GM19193 (cell line): ENCODE data around the gene DNM3.
A peak's percentile ranks its signal among the peaks of the same experiment; 100 is the strongest.

Experiments
- POLR2A ChIP-seq: IDR thresholded peaks from 4 replicates; pipeline ENCODE4 v1.6.1; 2011; ENCODE audit not compliant: insufficient read depth, insufficient read length; ENCODE audit errors: extremely low read depth

DNM3 gene

GRCh38 chr1:172417557-172417956, 576.3 kb downstream of the DNM3 start:
- TF ChIP-seq POLR2A: no peak

DNA sequence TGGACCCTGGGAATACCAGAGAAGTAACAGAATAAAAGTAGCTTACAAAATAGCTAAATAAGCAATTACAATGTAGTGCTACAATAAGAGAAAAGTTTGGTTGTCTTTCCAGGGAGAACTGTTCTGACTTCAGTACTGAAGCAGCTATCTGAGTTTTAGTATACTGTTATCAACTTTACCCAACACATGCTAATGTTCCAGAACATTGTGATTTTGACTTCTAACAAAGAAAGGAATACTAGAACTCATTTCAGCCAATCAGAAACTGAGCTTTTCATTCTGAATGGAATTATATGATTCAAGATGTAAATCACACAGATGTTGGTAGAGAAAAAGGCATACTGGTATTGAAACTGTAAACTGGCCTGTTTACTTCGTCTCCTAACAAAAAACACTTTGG, 579.1 kb downstream of the DNM3 start, which contains the start of gene C1orf105:
Gene C1orf105 (plus strand): TSS at position 301 of the 400 bp plus-strand sequence. CDS start 201 bp downstream, outside the sequence.
- TF ChIP-seq POLR2A: no peak

DNA sequence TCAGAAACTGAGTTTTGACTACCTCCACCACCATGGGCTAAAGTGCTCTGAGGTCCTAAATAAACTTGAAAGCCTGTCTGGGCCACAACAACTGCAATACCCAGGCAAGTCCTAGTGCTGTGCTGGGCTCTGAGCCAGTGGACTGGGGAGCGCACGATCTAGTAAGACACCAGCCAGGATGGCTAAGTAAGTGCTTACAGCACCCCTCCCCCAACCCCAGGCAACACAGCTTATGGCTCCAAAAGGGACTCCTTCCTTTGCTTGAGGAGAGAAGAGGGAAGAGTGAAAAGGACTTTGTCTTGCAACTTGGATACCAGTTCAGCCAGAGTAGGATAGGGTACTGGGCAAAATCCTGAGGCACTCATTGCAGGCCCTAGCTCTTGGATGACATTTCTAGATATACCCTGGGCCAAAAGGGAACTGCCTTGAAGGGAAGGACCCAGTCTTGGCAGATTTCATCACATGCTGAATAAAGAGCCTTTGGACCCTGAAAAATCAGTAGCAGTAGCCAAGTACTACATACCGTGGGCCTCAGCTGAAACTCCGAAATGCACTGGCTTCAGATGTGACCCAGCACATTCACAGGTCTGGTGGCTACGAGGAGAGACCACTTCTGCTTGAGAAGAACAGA, 580.8 kb downstream of the DNM3 start:
- TF ChIP-seq POLR2A: no peak

- no peak for TF ChIP-seq POLR2A
Observed at GRCh38 chr1:172423336-172423735, 582.0 kb downstream of the DNM3 start.

- TF ChIP-seq POLR2A: no peak
Observed at GRCh38 chr1:172425339-172425738, 584.0 kb downstream of the DNM3 start.

DNA sequence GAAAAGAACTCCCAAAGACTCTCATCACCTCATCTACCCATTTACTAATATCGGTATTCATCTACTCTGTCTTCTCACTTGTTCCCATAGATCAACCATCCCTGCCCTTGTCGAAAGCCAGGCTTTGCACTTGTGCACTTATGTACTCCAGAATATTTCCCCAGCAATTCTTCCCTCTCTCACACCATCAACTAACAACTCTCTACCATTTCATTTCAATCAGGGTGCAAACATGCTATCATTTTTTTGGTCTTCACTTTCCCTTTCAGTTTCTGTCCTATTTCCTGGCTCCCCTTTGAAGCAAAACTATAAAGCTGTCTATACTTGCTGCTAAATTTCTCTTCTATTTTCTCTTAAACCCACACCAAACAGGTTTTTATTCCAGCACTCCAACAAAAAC, 585.9 kb downstream of the DNM3 start:
- TF ChIP-seq POLR2A: no peak

DNA sequence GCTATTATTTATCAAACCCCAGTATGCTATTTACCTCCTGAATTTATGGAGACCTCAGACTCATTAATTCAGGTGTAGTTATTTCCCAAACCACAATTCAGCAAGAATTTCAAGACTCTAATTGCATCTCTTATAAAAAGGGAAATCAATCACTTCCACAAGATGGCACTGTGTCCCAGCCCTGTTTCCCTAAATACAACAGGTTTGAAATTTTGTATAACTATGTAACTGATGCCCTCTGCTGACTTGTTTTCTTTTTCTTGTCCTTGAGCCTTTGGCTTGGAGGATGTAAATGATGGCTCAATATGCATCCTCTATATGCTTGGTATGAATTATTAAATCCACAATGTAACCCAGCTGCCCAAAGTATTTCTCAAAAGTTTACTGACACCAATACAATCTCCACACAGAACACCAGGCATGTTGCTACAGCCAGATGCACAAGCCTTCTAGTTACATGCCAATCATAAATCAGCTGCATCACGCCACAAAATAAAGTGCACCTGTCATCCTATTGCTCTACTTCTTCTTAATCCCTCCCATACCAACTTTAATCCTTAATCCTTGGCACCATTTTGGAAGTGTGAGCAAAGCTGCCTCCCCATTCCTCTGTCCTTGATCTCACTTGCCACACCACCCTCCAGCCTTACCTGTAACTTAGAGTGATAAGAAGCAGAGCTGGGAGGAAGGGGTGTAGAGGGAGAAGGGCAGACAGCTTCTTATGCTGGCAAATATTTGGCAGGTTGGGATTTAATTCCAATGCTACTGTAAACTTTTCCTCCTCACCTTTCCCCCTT, 588.2 kb downstream of the DNM3 start:
- TF ChIP-seq POLR2A: no peak

DNA sequence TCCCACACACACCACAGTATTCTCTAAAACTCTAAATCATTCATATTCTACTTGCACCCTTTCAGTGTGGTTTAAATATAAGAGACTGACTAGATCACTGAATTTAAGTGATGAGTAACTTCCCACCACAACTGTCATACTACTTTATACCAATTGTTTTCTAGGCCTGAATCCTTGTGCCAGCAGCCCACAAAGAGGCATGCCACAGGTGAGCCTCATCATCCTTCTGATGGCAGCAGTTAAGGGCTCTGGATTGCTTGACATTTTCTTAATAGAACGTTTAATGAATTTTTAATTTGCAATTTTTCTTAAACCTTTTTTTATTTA, 588.8 kb downstream of the DNM3 start:
- no peak for TF ChIP-seq POLR2A

DNA sequence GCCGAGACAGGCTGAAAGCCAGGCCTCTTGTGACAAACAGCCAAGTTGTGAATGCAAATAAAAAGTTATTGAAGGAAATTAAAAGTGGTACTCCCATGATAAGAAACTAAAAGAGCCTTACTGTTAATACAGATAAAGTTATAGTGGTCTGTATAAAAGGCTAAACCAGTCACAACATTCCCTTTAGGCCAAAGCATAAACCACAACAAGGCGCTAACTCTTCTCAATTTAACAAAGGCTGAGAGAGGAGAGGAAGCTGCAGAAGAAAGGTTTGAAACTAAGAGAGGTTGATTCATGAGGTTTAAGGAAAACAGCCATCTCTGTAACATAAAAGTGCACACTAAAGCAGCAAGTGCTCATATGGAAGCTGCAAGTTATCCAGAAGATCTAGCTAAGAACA, 589.9 kb downstream of the DNM3 start:
- TF ChIP-seq POLR2A: no peak

DNA sequence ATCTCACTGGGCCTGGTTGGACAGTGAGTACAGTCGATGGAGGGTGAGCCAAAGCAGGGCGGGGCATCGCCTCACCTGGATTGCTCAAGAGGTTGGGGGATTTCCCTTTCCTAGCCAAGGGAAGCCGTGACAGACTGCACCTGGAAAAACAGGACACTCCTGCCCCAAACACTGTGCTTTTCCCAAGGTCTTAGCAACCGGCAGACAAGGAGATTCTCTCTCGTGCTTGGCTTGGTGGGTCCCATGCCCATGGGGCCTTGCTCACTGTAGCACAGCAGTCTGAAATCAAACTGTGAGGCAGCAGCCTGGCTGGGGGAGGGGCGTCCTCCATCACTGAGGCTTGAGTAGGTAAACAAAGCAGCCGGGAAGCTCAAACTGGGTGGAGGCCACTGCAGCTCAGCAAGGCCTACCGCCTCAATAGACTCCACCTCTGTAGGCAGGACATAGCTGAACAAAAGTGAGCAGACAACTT, 590.5 kb downstream of the DNM3 start:
- no peak for TF ChIP-seq POLR2A

DNA sequence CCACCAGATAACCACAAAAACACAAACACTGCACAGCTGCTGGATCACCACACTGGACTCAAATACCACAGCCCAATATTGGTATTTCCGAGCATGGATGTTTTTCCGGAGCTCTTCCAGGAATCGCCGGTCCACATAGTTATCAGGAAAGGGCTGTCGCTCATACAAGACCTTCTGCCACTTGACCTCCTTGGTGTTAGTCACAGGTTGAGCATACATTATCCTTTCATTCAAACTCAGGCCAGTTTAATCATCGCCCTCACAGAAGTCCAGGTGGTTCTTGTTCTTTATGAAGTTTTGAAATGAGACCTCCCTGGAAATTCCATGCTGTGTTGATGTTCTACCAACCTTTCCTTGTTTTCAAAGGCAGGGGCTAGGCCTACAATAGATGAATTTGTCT, 601.1 kb downstream of the DNM3 start:
- no peak for TF ChIP-seq POLR2A

DNA sequence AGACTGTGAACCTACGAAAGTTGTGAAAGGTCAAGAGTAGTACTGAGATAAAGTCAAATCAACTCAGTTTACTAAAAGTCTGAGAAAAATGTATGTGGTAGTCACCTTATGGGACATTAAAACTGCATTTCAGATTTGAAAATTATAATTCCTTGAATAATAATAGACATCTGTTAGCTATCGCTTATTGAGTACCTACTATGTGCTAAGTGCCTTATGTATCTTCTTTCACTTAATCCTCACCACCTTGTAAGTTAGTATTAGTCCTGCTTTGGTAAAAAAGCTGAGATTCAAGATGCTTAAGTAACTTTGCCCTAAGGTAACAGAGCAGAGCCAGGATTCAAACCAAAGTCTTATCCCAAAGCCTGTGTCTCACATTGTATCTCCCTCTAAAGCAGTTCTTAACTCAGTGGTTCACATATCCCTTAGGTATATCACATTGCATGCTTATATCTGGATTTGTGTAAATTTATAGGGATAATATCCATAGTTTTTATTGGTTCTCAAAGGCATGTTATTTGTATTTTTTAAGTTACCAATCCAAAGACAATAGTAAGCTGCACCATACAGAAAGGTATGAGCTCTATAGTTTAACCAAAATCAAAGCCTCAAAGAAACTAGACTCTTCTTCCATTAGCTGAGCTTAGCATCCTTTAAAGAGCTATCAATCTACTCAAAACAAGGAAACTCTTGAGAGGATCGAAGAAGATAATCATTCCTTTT, 601.7 kb downstream of the DNM3 start:
- no peak for TF ChIP-seq POLR2A

- peak; percentile 77 for TF ChIP-seq POLR2A
Observed at GRCh38 chr1:172443666-172444453, 602.6 kb downstream of the DNM3 start, which contains the start of gene PIGC. Gene PIGC, minus strand, starts transcription at chr1:172444069. Its CDS starts 1,447 bp downstream, at chr1:172442622.

- no peak for TF ChIP-seq POLR2A
Observed at GRCh38 chr1:172446547-172446946, 605.2 kb downstream of the DNM3 start.

DNA sequence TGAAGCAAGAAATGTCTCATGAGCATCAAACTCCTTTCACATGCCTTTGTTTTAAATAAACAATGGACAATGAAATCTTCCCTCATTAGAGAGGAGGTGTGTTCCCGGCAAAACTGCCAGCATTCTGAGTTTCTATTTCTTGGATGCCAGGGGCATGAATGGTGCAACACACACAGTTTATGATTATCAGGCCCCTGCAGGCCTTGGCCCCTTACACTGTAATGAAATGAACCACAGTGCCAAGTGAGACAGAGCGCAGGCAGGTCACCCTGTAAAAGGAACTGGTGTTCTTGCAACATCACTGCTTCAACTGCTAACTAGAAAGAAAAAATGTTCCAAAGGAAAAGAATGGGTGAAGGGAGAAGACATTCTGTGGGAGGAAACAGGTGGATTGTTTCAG, 606.3 kb downstream of the DNM3 start:
- no peak for TF ChIP-seq POLR2A
